K562 (cell line): ENCODE data around the gene HOGA1. TPM values are rescaled to one million over a fixed set of nuclear protein-coding genes. Genes with fewer than 3 reads are reported as not detected.
A peak's percentile ranks its signal among the peaks of the same experiment; 100 is the strongest.

Experiments
- CBFA2T3 ChIP-seq: fragments of 450-650 bp; IDR thresholded peaks from 2 replicates; pipeline ENCODE4 v1.6.1; 2017
- GATA2 ChIP-seq: sonication (generic); formaldehyde crosslinking; IDR thresholded peaks from 2 replicates; pipeline ENCODE4 v1.4.0; 2020; ENCODE audit warnings: mild to moderate bottlenecking, missing genetic modification reagents
- HEY1 ChIP-seq: fragments of 250-450 bp; sonication (Bioruptor Pico); IDR thresholded peaks from 2 replicates; pipeline ENCODE4 v1.5.0; 2020; ENCODE audit warnings: mild to moderate bottlenecking, moderate library complexity, borderline replicate concordance
- HNRNPLL ChIP-seq: fragments of 200-400 bp; formaldehyde crosslinking; IDR thresholded peaks from 2 replicates; pipeline ENCODE4 v1.6.1; 2017; ENCODE audit warnings: low read length, low read depth, mild to moderate bottlenecking; ENCODE audit not compliant: poor library complexity, severe bottlenecking
- KLF6 ChIP-seq: fragments of 250-450 bp; sonication (Bioruptor Pico); IDR thresholded peaks from 2 replicates; pipeline ENCODE4 v1.4.0; 2020; ENCODE audit warnings: mild to moderate bottlenecking, moderate library complexity, borderline replicate concordance
- NELFE ChIP-seq: IDR thresholded peaks from 2 replicates; pipeline ENCODE4 v1.6.1; 2011; ENCODE audit warnings: mild to moderate bottlenecking; ENCODE audit not compliant: insufficient read depth, insufficient read length
- NRF1 ChIP-seq, 2 experiments: fragments of 450-650 bp; IDR thresholded peaks in 1 of 2; conservative IDR thresholded peaks in 1 of 2; 2 replicates each; pipeline ENCODE4 v1.6.1; 2014; ENCODE audit warnings: mild to moderate bottlenecking in 2 of 2
- PHB2 ChIP-seq: fragments of 450-650 bp; IDR thresholded peaks from 2 replicates; pipeline ENCODE4 v1.6.1; 2017; ENCODE audit warnings: low read depth
- XRCC3 ChIP-seq: fragments of 450-650 bp; IDR thresholded peaks from 2 replicates; pipeline ENCODE4 v1.6.1; 2017; ENCODE audit warnings: mild to moderate bottlenecking, moderate library complexity
- ZNF146 ChIP-seq: IDR thresholded peaks from one replicate; pipeline ENCODE4 v1.6.1; 2018; ENCODE audit warnings: missing compliant biosample characterization; ENCODE audit not compliant: unreplicated experiment
- ZNF217 ChIP-seq: sonication (generic); formaldehyde crosslinking; IDR thresholded peaks from 2 replicates; pipeline ENCODE4 v1.8.0; 2022; ENCODE audit warnings: mild to moderate bottlenecking, missing genetic modification reagents
- ZNF263 ChIP-seq: sonication (generic); formaldehyde crosslinking; IDR thresholded peaks from 2 replicates; pipeline ENCODE4 v1.8.0; 2022; ENCODE audit warnings: mild to moderate bottlenecking, missing genetic modification reagents, borderline replicate concordance
- ZNF354B ChIP-seq: fragments of 250-450 bp; sonication (Bioruptor Pico); IDR thresholded peaks from 2 replicates; pipeline ENCODE4 v1.4.0; 2020
- ZNF696 ChIP-seq: fragments of 250-450 bp; sonication (Bioruptor Pico); conservative IDR thresholded peaks from 2 replicates; pipeline ENCODE4 v1.4.0; 2020; ENCODE audit warnings: mild to moderate bottlenecking, moderate library complexity
- ZNF785 ChIP-seq: fragments of 250-450 bp; sonication (Bioruptor Pico); IDR thresholded peaks from 2 replicates; pipeline ENCODE4 v1.4.0; 2020; ENCODE audit warnings: mild to moderate bottlenecking
- polyA plus RNA-seq, 8 experiments: library from polyadenylated mRNA; depleted of rRNA in 4 of 8; stranded (reverse) in 5 of 8; unstranded in 3 of 8; fragments of >200 nt; fragmentation: Nextera tagmentation in 2 of 8; fragmentation: Illumina TruSeq in 1 of 8; extraction: Ambion mirVana in 2 of 8; extraction: Trizol in 1 of 8; gene quantifications; 2 replicates each; pipeline versions ENCODE4 v1.2.1 to v1.2.3, GENCODE V29; 2011 to 2014; ENCODE audit warnings: inconsistent platforms in 1 of 8, missing spikeins in 1 of 8
- total RNA-seq, 7 experiments: library from RNA; depleted of rRNA in 6 of 7; stranded (reverse); fragments of >200 nt in 6 of 7; fragmentation: Illumina TruSeq in 2 of 7; extraction: Trizol in 2 of 7; gene quantifications; 2 replicates each; pipeline versions ENCODE4 v1.2.1 to v1.2.3, GENCODE V29; 2011 to 2021; ENCODE audit warnings: low replicate concordance in 1 of 7
- TF ChIP-seq, protein P1 (sequence below): fragments of 150-350 bp; conservative IDR thresholded peaks from 2 replicates; pipeline ENCODE4 v1.6.1; 2014; ENCODE audit warnings: low read length
- TF ChIP-seq, protein P2 (sequence below): fragments of 250-450 bp; sonication (Bioruptor Pico); IDR thresholded peaks from 2 replicates; pipeline ENCODE4 v1.5.0; 2021
- TF ChIP-seq, protein P3 (sequence below): fragments of 450-650 bp; IDR thresholded peaks from one replicate; pipeline ENCODE4 v1.6.1; 2018; ENCODE audit warnings: mild to moderate bottlenecking, moderate library complexity; ENCODE audit not compliant: partially characterized antibody
- TF ChIP-seq, protein P4 (sequence below): fragments of 250-450 bp; sonication (Bioruptor Pico); IDR thresholded peaks from 2 replicates; pipeline ENCODE4 v1.5.1; 2021; ENCODE audit warnings: mild to moderate bottlenecking
- TF ChIP-seq, protein P5 (sequence below): fragments of 250-450 bp; sonication (Bioruptor Pico); IDR thresholded peaks from 2 replicates; pipeline ENCODE4 v1.8.0; 2022; ENCODE audit warnings: inconsistent platforms, mild to moderate bottlenecking, moderate library complexity, borderline replicate concordance

Gene HOGA1
- total and polyA plus RNA-seq, 9 of the 15 experiments (the other 6 are each of a cell fraction or from before 2014, with no cell fraction given), result not detected

DNA sequence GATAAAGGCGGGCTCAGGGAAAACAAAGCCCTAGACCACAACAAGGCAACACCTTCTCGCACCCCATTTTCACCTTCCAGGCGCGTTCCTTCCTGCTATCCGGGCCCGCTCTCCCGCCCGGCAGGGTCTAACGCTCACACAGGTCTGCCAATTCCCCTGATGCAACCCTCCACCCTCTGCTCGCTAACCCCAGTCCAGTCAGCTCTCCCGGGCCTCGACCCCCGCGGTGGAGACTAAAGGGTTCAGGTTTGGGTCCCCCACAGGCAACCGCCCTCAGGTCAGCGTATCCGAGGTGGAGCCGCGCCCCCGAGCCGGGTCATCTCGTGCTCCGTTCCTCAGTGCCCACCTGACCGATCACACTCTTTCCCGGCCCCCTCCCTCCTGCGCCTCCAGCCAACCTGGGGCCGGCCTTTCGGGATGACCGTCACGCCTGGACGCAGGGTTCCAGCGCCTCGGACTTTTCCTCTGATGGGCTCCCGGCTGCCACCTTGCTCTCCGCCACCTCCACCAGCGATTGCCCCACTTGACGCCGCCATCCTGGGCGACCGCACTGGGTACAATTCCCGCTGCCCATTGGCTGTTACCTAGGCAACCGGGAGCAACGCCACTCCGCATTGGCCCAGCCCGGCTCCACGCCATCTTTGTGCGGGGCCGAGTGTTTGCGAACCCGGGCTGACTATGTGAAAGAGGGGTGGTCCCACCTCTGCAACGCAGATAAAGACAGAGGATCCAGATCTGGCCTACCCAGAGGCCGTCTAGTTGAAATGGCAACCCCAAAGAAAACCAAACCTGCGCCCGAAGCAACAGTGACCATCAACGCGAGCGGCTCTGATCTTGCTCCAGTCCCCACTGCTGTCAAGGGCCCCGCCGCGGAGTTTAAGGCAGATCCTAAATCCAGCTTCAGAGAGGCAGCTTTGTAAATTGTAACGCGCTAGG lies 49.0 kb downstream of the HOGA1 start, which contains the start of gene MORN4 (continued):
- TF ChIP-seq, protein P1, sequence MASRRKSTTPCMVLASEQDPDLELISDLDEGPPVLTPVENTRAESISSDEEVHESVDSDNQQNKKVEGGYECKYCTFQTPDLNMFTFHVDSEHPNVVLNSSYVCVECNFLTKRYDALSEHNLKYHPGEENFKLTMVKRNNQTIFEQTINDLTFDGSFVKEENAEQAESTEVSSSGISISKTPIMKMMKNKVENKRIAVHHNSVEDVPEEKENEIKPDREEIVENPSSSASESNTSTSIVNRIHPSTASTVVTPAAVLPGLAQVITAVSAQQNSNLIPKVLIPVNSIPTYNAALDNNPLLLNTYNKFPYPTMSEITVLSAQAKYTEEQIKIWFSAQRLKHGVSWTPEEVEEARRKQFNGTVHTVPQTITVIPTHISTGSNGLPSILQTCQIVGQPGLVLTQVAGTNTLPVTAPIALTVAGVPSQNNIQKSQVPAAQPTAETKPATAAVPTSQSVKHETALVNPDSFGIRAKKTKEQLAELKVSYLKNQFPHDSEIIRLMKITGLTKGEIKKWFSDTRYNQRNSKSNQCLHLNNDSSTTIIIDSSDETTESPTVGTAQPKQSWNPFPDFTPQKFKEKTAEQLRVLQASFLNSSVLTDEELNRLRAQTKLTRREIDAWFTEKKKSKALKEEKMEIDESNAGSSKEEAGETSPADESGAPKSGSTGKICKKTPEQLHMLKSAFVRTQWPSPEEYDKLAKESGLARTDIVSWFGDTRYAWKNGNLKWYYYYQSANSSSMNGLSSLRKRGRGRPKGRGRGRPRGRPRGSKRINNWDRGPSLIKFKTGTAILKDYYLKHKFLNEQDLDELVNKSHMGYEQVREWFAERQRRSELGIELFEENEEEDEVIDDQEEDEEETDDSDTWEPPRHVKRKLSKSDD, result 0 out of 2 replicates have a peak, but pooled peaks have one; percentile 46
- TF ChIP-seq, protein P2, sequence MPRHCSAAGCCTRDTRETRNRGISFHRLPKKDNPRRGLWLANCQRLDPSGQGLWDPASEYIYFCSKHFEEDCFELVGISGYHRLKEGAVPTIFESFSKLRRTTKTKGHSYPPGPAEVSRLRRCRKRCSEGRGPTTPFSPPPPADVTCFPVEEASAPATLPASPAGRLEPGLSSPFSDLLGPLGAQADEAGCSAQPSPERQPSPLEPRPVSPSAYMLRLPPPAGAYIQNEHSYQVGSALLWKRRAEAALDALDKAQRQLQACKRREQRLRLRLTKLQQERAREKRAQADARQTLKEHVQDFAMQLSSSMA (CRISPR knock-in tag), result no peak
- TF ChIP-seq, protein P3, sequence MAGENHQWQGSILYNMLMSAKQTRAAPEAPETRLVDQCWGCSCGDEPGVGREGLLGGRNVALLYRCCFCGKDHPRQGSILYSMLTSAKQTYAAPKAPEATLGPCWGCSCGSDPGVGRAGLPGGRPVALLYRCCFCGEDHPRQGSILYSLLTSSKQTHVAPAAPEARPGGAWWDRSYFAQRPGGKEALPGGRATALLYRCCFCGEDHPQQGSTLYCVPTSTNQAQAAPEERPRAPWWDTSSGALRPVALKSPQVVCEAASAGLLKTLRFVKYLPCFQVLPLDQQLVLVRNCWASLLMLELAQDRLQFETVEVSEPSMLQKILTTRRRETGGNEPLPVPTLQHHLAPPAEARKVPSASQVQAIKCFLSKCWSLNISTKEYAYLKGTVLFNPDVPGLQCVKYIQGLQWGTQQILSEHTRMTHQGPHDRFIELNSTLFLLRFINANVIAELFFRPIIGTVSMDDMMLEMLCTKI, result no peak
- TF ChIP-seq ZNF217 (CRISPR knock-in tag) (no peak), CBFA2T3 (no peak), HNRNPLL (peak; percentile 31), HEY1 (CRISPR knock-in tag) (no peak), NELFE (no peak), ZNF696 (no peak), ZNF146 (CRISPR knock-in tag) (no peak), KLF6 (CRISPR knock-in tag) (no peak), NRF1 (conservative IDR thresholded peaks at IDR 0.05 in 1 of 2, IDR thresholded peaks at IDR 0.05 in 1 of 2) (0 out of 4 replicates have a peak, but pooled peaks of 1 of the 2 experiments have one; percentile 16), XRCC3 (no peak), PHB2 (no peak), ZNF263 (no peak), ZNF785 (CRISPR knock-in tag) (no peak), ZNF354B (CRISPR knock-in tag) (no peak), GATA2 (CRISPR knock-in tag) (no peak)
- TF ChIP-seq, protein P4, sequence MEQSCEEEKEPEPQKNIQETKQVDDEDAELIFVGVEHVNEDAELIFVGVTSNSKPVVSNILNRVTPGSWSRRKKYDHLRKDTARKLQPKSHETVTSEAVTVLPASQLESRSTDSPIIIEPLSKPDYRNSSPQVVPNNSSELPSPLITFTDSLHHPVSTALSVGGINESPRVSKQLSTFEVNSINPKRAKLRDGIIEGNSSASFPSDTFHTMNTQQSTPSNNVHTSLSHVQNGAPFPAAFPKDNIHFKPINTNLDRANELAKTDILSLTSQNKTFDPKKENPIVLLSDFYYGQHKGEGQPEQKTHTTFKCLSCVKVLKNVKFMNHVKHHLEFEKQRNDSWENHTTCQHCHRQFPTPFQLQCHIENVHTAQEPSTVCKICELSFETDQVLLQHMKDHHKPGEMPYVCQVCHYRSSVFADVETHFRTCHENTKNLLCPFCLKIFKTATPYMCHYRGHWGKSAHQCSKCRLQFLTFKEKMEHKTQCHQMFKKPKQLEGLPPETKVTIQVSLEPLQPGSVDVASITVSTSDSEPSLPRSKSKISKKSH (CRISPR knock-in tag), result no peak
- TF ChIP-seq, protein P5, sequence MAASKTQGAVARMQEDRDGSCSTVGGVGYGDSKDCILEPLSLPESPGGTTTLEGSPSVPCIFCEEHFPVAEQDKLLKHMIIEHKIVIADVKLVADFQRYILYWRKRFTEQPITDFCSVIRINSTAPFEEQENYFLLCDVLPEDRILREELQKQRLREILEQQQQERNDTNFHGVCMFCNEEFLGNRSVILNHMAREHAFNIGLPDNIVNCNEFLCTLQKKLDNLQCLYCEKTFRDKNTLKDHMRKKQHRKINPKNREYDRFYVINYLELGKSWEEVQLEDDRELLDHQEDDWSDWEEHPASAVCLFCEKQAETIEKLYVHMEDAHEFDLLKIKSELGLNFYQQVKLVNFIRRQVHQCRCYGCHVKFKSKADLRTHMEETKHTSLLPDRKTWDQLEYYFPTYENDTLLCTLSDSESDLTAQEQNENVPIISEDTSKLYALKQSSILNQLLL, result no peak
